Ramos (cell line): ENCODE results near the gene IFITM1.

Experiments used
- in situ Hi-C: fragments of 300-500 bp; cut with MboI; formaldehyde crosslinking; loops from one replicate; pipeline ENCODE4 v1.14.3; 2022; ENCODE audit warnings: low sequenced_read_pairs; ENCODE audit not compliant: unreplicated experiment

Gene IFITM1

DNA sequence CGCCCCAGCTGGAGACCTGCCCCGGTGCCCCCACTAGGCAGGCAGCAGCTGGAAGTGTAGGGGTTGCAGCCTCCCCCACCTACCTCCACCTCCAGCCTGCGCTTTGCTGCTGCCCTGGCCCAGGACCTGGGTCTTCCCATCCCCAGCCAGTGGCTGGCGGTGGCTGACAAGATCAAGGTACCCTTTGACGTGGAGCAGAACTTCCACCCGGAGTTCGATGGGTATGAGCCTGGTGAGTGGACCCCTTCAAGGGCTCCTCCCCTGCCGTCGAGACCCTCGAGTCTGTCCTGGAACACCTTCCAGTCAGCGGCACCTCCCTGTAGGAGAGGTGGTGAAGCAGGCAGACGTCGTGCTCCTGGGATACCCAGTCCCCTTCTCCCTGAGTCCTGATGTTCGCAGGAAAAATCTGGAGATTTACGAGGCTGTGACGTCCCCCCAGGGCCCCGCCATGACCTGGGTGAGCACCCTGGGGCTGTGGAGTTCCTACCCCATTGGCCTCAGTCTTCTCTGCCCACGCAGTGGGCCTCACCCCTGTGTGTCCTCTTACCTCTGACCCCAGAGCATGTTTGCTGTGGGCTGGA is 20.5 kb upstream of the IFITM1 start:
- in situ Hi-C loops: no loop called here

DNA sequence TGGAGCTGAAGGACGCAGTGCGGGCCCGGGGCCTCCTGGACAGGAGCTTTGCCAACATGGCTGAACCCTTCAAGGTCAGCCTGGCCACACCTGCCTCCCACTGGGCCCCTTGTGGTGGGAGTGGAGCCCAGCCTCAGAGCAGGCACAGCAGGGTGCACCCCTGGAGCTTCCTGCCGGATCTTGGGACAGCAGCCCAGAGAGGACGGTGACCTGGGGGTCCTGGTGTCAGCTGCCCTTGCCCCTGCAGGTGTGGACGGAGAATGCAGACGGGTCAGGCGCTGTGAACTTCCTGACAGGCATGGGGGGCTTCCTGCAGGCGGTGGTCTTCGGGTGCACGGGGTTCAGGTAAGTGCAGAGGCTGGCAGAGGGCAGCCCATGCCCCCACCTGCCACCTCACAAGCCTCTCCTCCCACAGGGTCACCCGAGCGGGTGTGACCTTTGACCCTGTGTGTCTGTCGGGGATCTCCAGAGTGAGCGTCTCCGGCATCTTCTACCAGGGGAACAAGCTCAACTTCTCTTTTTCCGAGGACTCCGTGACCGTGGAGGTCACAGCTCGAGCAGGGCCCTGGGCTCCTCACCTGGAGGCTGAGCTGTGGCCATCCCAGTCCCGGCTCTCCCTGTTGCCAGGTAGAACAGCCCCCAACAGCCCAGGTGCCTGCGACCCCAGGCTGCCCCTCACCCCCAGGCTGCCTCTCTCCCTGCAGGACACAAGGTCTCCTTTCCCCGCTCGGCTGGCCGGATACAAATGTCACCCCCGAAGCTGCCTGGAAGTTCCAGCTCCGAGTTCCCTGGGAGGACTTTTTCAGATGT is 19.8 kb upstream of the IFITM1 start:
- in situ Hi-C loops: no loop called here

DNA sequence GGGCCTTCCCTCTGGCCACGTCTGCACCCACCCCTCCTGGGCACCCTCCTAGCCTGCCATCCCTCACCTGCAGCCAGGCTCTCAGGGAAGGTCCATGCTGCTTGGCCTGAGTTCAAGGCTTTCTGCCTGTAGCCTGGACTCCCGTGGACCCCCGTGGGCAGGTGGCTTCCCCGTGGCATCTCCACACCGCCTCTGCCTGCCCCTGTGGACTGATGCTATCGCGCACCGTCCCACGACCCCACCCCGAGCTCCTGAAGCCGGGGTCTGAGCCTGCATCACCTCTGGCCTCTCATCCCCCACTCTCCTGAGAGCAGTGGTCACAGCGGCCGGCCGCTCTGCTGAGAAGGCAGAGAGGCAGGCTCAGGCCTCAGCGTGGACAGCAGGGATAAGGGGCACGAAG is 19.1 kb upstream of the IFITM1 start:
- in situ Hi-C loops: no loop called here

DNA sequence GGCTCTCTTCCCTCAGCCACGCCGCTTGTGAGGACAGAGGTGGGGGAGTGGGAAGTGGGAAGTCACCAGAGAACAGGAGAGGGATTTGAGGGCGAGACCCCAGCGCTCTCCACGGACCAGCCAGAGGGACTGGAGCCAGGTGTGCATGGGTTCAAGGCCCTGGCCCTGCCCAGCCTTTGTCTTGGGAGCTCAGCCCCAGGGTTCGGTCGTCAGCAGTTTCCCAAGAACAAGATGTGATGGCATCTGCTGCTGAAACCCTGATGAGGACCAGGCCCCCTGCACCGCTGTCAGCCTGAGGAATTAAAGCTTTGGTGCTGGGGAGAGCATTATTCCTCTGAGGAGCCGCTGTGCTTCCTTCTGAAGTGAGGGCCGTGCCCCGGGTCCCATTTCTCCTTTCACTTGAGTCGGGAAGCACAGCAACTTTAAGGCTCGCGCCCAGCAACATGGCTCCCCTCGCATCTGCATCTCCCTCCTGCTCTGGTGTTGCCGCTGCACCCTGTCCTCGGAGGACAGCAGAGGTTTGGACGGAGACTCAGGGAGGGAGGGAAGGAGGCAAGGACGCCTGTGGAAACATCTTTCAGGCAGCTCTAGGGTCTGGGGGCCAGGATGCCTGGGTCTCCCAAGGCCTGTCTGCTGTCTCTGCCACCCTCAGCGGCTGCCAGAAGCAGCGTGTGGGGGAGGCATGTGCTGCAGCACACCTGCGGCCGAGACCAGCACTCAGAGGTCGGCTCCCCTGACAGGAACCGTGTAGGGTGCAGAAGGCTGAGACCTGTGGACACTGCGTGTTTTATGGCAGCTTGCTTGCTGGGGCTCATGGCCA is 18.3 kb upstream of the IFITM1 start:
- in situ Hi-C loops: no loop called here

DNA sequence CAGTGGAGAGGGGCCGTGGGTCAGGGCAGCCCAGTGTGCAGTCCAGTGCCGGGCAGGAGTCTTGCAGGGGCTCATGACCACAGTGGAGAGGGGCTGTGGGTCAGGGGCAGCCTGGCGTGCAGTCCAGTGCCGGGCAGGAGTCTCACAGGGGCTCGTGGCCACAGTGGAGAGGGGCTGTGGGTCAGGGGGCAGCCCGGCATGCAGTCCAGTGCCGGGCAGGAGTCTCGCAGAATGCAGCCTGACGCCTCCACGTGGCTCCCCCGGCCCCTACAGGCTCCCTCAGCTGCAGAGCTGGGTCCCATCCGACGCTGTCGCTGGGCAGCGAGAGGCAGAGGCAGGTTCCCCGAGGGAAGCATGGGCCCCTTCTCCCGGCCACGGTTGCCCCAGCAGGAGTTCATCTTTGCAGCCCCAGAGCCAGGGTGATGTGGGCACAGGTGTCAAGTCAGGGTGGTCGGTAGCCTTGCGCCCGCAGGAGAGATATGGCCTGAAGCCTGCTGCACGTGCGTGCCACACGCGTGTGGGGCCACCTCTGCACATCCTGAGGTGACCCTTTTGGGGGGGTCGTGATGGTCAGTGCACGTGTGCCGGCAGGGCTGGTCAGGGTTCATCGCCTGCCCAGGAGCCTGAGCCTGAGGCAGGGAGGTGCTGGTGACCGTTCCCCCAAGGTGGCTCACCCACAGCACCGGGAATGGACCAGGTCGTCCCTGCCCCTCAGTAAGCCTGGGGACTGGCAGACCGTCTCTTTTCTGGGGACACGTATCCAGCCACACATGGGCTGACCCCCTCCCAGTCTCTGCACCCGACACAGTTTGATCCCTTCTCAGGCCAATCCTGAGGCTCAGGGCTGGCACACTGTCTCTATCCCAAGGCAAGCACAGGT is 17.4 kb upstream of the IFITM1 start:
- in situ Hi-C loops: no loop called here

DNA sequence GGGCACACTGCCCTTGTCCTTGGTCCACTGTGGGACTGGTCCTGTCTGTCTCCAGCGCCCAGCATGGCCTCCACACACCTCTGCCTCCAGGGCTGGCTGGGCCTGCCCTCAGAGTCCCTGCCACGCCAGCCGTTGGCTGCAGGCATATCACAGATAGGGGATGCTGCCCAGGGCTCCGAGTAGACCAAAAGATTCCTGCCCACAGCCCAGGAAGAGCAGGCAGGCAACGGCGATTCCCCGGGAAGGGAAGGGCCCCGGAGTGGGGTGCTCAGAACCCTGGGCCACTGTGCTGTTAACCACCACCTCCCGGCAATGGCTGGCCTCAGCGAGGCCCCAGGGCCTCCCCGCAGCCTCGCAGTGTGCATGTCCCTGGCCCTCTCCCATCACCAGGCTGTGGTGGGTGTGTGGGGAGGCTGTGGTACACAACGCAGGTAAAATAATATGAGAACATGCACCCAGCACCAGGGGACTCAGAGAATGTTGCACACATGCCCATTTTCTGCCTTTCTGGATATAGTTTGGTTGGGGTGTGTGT is 16.7 kb upstream of the IFITM1 start:
- in situ Hi-C loops: no loop called here

DNA sequence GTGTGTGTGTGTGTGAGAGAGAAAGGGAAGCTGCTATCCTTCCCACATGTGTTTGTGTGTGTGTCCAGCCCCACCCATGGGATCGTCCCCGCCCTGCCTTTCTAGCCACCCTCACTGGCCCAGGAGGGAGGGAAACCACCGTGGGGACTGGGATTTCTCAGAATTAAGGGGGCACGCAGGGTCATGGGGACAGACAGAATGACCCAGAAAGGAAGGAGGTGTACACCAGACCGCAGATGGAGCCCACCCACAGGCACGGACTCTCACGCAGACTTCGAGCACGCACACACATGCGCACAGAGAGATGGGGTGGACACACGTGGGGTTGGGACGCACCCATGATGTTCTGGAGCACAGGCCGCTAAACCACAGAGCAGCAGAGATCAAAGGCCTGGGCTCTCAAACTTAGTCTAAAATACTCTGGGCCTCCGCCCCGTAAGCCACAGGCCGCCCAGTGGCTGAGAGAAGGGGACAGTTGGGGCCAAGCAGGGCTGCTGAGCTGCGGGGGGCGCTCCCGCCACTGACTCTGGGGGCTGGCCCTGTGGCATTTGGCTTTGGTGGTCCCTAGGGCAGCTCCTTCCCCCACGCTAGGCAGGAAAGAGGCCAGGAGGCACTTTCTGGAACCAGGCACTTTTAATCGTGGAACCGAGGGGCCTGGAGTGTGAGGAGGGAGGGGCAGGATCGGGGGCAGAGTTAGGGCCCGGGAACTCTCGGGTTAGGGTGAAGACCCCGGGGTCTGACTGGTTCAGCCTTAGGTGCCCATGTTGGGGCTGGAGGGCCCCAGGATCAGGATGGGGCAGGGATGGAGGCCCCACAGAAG is 16.0 kb upstream of the IFITM1 start:
- in situ Hi-C loops: no loop called here

DNA sequence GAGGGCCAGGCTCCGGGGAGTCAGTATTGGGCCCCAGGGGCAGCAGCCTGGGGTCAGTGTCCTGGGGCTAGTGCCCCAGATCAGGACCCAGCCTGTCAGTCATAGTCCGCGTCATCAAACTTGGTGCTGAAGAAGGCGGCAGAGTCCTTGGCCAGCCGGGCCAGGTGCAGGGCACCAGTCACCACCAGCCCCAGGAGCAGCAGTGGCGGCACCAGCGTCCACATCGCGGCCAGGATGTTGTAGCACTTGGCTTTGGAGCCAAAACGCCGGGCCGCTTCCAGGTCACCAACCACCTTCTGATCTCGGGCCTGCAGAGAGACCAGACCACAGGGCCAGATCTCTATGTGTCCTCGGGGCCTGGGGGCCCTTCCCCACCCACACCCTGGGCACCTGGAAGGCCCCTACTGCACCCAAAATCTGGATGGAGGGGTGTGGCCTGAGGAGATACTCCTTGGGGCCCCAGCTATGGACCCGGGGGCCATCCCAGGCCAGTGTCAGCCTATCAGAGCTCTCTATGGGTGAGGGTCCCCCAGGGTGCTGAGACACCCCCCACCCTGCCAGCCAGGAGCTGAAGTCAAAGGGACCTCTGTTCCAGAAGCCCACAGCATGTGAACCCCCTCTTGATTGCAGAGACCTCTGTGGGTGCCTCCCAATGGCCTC is 15.3 kb upstream of the IFITM1 start:
- in situ Hi-C loops: no loop called here

DNA sequence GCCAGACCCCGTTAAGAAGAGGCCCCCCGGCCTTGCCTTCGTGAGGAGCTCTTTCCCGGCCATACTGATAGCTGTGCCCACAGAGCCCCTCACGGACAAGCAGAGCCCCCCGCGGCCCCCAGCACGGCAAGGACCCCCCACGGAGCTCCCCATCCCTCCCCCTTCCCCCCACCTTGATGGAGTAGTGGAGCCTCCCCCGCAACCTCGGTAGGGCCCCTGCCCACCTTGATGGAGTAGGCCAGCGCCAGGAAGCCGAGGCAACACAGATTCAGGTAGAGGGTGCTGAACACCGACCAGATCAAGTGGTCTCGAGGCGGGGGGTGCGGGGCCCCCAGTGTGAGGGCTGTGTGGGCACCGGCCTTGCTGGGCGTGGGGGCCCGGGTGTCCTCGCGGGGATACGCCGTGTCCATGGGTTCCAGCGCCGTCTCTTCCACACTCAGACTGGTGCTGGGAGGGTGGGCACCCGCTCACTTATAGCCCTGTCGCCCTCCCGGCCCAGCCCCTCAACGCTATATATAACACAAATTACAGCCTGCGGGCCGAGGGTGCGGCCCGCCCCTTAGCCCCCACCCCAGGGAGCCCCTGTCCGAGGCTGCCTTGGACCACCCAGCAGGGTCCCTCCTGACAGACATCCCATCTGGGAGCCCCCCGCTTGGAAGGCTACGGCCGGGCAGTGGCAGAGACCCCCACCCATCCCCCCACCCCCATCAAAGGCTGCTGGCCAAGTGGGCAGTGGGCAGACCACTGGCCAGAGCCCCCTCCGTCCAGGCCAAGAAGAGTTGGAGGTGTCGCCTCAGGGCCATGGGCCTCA is 14.6 kb upstream of the IFITM1 start, which contains the start of gene IFITM5:
IFITM5 (minus strand) TSS at position 446 of the 811 bp plus-strand sequence; CDS start at position 410, 36 bp downstream.
- in situ Hi-C loops: no loop called here

DNA sequence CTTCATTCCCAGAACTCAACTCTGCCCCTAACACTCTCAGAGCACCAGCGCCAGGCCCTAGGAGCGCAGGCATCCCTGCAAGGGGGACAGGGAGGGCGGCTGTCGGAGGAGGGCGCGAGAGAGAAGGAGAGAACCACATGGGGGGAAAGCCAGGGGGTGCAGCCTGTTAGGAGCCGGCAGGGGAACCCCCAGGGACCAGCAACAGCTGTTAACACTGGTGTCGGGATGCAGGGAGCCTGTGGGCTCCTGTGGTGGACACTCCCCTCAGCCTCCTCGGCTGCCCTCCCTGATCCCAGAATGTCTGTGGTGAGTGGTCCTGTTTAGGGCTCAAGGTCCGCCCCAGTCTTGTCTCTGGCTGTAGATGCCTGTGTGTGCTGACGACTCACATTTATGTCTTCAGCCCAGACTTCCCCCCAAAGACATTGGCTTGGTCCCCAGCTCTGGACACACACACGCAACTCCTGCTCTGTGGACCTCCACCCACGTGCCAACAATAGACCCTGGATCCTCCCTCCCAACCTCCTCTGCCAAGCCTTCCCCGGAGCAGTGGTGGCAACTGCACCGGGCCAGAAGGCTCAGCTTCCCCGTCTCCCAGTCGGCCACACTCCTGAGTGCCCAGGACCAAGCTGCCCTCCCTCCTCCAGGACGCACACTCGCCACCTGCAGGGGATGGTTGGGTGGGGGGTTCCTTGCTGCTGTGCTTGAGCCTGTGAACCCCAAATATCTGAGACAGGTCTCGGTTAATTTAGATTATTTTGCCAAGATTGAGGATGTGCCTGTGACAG is 13.7 kb upstream of the IFITM1 start:
- in situ Hi-C loops: no loop called here

DNA sequence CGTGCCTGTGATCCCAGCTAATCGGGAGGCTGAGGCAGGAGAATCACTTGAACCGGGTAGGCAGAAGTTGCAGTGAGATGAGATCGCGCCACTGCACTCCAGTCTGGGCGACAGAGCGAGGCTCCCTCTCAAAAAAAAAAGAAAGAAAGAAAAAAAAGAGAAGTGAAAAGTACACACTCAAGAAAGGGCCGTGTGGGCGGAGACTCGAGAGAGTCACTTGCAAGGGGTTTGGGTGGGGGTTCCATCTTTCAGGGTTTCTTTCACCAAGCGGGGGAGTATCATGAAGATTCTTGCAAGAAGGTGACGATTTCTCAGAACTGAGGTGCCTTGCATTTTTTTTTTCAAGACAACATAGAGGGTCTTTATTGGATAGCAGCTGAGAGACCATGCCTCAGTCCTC is 10.5 kb upstream of the IFITM1 start:
- in situ Hi-C loops: no loop called here

DNA sequence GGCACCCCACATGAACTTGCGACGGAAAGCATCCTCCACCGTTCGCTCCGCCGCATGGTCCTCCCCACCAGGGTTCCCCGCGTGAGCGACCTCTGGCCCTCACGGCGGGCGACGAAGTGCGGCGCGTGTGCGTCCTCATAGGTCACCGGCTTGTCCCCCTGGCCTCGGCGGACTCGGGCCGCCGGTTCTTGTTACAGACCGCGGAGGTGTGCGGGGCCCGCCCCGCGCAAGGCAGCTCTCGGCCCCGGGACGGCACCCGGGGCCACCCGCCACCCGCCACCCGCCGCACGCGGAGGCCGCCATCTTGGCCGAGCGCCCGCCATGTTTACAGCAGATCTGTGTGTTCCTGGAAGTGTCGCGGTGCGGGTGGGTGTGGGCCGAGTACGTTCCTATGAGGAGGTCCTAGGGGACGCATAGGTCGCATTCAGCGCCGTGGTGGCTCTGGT is 9.8 kb upstream of the IFITM1 start:
- in situ Hi-C loops: no loop called here

DNA sequence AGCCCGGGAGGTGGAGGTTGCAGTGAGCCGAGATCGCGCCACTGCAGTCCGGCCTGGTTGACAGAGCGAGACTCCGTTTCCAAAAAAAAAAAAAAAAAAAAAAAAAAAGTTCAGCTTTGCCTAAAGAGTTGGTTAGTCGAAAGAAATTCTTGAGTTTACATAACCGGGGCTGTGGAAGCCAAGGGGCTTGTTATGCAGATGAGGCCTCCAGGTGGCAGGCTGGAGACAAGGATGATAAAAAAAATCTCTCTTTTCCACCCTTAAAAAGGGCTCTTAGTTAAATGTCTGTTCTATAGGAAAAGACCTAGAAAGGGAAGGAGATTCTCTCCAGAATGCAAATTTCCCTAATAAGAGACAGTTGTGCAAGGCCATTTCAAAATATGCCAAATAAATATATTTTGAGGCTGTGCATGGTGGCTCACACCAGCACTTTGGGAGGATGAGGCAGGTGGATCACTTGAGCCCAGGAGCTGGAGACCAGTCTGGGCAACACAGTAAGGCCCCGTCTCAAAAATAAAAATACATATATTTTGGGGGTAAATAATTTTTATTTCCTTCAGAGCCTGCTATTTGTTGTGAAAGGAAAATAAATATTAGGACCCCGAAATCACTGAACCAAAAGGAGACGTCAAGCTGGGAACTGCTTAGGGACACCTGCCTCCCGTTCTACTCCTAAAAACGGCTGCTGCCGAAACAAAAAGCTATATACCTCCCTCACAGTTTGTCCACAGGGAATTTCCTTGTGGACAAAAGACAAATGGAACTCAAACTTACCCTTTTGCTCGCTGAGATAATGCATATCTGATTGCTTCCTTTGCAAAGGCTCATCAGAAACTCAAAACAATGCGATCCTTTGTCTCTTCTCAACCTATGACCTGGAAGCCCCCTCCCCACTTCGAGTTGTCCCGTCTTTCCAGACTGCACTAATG is 8.7 kb upstream of the IFITM1 start:
- in situ Hi-C loops: no loop called here

DNA sequence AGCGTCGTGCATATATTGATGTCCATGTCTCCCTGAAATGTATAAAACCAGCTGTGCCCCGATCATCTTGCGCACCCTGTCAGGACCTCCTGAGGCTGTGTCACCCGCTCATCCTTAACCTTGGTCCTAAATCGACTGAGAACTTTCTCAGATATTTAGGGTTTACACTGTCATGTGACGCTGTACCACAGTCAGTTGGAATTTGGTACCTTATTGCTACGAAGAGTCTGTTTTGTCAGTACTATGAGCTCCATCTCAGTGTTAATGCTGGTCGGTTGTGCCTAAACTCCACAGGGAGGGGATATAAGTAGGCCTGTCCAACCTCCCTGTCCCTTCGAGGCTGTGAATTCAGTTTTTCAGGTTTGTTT is 8.0 kb upstream of the IFITM1 start:
- in situ Hi-C loops: no loop called here

DNA sequence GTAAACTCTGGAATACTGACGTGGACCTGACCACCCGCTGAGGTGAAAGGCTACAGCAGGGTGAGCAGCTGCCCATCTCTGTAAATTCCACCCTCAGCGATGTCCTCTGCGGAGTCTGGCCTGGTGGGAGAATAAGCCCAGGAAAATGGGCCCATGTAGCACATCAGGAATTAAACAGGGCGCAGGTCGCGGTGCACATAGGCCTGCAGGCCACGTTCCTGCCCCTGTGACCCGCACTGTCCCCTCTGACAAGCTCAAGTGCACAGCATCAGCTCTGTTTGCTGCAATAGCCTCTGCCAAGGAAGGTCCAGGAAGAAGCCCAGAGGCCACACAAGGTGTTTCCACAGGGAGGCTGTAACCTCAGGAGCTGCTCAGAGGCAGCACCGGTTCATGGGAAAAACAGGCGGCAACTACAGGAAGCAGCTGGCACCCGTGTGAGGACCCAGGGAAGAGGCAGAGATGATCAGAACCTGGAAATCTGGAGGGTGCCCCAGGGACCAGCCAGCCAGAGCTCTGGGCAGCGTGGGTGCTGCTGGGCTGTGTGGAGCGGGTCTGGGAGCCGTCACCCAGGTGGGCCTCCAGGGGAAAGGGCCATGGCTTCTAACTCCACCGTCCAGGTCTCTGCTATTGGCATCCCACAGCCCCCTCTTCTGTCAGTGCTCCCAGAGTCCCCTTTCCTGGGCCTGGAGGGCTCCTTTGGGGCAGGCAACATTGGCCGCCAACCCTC is 7.0 kb upstream of the IFITM1 start:
- in situ Hi-C loops: no loop called here
